Fibroblast of skin of scalp (primary cell): ENCODE results near the gene TP53BP1. TPM values are rescaled to one million over a fixed set of nuclear protein-coding genes. Genes with fewer than 3 reads are reported as not detected.

Experiments used
- DNase-seq: peaks from one replicate; pipeline ENCODE4 v3.0.0-alpha.2; 2013
- polyA plus RNA-seq, 2 experiments: library from polyadenylated mRNA; unstranded; fragments of 120-200 nt; gene quantifications; one replicate each; pipeline ENCODE4 v1.2.1, GENCODE V29; 2013; ENCODE audit not compliant: insufficient read length in 2 of 2

TP53BP1 gene, protein sequence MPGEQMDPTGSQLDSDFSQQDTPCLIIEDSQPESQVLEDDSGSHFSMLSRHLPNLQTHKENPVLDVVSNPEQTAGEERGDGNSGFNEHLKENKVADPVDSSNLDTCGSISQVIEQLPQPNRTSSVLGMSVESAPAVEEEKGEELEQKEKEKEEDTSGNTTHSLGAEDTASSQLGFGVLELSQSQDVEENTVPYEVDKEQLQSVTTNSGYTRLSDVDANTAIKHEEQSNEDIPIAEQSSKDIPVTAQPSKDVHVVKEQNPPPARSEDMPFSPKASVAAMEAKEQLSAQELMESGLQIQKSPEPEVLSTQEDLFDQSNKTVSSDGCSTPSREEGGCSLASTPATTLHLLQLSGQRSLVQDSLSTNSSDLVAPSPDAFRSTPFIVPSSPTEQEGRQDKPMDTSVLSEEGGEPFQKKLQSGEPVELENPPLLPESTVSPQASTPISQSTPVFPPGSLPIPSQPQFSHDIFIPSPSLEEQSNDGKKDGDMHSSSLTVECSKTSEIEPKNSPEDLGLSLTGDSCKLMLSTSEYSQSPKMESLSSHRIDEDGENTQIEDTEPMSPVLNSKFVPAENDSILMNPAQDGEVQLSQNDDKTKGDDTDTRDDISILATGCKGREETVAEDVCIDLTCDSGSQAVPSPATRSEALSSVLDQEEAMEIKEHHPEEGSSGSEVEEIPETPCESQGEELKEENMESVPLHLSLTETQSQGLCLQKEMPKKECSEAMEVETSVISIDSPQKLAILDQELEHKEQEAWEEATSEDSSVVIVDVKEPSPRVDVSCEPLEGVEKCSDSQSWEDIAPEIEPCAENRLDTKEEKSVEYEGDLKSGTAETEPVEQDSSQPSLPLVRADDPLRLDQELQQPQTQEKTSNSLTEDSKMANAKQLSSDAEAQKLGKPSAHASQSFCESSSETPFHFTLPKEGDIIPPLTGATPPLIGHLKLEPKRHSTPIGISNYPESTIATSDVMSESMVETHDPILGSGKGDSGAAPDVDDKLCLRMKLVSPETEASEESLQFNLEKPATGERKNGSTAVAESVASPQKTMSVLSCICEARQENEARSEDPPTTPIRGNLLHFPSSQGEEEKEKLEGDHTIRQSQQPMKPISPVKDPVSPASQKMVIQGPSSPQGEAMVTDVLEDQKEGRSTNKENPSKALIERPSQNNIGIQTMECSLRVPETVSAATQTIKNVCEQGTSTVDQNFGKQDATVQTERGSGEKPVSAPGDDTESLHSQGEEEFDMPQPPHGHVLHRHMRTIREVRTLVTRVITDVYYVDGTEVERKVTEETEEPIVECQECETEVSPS (N-terminal part only)
- polyA plus RNA-seq (2013, experiment 1 of 2; ENCODE audit: insufficient read length), result 40.6 TPM
- polyA plus RNA-seq (2013, experiment 2 of 2; ENCODE audit: insufficient read length), result 39.9 TPM

DNA sequence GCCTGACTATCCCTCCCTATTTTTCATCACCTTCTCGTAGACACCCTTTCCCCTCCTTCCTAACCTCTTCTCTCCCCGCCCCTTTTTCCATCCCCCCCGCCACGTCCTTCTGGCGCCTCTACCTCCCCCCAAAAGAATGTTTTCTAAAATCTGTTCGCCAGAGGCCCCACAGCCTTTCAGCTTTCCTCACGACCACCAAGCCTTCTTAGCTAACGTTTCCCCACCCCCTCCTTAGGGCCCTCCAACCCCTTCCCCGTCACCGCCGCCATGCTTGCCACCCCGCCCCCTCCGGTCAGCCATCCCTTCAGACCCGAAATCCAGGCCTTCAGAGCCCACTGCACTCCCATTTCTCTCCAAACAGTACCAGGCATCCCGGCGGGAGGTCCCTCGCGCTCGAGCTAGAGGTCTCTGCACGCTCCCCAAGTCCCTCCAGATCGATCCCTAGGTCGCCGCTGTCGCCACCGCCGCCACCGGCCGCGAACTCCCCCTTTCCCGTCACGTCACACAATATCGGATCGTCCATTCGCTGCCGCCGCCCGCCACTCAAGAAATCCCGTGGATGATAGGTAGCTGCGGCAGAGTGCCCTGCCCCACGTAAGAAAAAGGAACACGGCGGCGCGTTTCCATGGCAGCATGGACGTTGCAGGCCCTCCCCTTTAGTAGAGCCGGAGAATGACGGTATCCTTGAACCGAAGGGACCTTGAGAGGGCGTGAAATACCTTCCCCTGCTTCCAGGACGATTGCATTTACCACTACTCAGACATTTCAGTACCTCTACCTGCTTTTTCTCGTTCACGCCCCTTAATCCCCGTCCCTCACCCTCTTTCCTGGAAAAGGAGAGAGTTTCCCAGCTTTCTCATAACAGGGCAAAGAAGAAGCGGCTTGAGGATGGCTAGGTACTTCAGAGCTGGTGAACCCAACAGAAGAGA lies at the start of gene TP53BP1:
TP53BP1 (minus strand) TSS at position 484 of the 929 bp plus-strand sequence; CDS start at position 371, 113 bp downstream.
- DNase-seq, result peak; percentile 95

DNA sequence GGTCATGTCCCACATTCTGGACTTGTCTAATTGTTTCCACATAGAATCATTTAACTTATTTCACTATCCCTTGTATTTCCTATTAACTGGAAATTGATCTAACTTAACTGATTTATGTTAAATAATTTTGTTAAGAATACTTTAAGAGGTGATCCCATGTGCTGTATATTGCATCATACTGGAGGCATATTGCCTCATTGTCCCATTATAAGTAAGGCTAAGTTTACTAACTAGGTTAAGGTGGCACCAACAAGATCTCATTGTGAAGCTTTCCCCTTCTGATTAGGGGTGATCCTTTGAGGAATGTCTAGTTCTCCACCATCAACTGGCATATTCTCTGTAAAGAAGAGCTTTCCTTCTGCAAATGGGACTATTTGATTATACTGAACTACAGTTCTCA lies 48.8 kb upstream of the TP53BP1 start:
- no peak for DNase-seq

DNA sequence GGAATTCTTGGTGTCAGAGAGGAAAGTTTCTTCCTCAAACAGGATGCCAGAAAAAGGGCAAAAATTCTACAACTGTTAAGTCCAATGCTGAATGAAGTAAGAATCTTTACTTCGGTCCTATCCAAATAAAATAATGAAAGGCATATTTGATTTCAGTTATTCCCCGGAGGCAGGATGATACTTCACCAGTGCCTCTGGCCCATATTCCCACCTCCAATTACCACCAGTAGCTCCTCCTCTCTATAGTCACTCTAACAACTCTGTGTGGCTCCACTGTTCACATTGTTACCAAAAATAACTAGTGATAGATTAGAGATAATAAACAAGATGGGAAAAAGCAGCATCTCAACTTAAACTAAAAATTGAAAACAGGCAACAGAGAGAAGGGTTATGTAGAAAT lies 45.1 kb upstream of the TP53BP1 start:
- DNase-seq, result no peak

DNA sequence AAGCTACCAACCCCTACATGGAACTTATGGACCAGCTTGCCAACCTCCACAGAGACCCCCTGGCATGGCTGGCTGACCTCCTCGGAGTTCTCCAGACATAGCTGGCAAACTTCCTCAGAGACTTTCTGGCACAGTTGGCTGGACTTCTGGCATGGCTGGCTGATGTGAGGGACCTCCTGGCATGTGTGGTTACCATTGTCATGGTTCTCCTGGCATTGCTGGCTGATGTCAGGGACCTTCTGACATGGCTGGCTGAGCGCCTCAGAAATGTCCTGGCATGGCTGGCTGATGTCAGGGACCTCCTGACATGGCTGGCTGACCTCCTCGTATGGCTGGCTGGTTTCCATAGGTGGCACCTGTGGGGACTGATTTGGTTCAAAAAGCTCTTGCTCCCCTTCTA lies 41.9 kb upstream of the TP53BP1 start:
- DNase-seq, result no peak

DNA sequence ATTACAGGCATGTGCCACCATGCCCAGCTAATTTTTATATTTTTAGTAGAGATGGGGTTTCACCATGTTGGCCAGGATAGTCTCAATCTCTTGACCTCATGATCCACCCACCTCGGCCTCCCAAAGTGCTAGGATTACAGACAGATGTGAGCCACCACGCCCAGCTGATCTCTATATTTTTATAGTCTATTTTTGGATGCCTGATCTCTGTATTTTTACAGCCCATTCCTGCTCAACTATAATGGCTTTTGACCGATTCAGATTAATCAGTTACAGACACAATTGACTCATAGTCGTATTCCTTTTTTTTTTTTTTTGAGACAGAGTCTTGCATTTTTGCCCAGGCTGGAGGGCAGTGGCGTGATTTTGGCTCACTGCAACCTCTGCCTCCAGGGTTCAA lies 39.9 kb upstream of the TP53BP1 start:
- peak; percentile 53 for DNase-seq

DNA sequence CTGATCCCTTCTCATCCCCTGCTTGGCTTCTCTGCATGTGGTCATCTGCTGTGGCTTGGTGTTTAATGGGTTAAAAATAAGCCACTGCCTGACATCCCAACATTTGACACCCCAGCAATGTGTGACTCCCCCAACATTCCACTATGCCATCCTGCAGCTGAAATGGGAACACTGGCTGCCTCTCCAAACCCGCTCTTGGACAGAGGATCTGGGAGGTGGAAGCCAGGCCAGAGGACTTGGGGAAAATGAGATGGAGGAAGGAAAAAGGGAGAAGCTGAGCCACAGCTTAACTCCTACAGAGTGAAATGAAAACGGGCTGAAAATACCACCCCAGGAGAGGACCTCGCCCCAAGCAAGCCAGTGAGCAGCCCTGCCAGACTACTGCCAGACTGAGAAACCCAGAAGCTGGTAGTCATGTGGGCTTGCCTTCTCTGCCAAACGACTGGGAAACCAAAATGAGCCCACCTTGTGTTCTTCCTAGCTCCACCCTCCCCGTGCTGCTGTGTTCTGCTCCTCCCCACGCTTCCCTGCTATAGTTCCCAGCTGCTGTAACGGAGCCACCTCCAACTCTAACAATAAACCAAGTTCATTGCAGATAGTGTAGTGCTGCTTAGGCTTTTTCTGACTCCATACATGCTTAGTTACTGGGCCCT lies 38.2 kb upstream of the TP53BP1 start:
- DNase-seq, result no peak

DNA sequence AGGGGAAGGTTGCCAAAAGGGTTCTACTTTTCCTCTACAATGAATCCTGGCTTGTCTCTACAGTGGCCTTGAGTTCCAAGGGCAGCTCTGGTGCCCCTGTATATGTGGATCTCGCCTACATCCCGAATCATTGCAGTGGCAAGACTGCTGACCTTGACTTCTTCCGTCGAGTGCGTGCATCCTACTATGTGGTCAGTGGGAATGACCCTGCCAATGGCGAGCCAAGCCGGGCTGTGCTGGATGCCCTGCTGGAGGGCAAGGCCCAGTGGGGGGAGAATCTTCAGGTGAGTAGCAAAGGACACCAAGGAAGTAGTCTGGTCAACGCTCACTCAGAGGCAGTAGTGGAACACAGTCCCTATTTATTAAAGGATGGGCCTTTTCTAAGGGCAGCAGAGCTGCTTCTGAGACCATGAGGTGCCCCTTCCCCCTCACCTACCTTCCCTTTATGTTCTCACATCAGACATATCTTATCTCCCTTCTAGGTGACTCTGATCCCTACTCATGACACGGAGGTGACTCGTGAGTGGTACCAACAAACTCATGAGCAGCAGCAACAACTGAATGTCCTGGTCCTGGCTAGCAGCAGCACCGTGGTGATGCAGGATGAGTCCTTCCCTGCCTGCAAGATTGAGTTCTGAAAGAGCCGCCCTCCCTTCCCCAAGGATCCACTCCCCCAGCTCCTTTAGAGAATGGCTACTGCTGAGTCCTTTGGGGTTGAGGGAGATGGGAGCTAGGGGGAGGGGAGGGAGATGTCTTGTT lies 36.8 kb upstream of the TP53BP1 start:
- DNase-seq, result no peak

DNA sequence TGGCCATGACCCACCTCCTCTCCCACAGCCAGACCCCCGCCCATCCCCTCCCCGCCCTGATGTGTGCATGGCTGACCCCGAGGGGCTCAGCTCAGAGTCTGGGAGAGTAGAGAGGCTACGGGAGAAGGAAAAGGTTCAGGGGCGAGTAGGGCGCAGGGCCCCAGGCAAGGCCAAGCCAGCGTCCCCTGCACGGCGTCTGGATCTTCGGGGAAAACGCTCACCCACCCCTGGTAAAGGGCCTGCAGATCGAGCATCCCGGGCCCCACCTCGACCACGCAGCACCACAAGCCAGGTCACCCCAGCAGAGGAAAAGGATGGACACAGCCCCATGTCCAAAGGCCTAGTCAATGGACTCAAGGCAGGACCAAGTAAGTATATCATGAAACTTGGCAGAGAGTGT lies 36.2 kb upstream of the TP53BP1 start:
- no peak for DNase-seq

DNA sequence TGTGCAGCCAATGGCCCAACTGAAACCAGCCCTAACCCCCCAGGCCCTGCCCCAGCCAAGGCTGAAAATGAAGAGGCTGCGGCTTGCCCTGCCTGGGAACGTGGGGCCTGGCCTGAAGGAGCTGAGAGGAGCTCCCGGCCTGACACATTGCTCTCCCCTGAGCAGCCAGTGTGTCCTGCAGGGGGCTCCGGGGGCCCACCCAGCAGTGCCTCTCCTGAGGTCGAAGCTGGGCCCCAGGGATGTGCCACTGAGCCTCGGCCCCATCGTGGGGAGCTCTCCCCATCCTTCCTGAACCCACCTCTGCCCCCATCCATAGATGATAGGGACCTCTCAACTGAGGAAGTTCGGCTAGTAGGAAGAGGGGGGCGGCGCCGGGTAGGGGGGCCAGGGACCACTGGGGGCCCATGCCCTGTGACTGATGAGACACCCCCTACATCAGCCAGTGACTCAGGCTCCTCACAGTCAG lies 35.6 kb upstream of the TP53BP1 start:
- no peak for DNase-seq

DNA sequence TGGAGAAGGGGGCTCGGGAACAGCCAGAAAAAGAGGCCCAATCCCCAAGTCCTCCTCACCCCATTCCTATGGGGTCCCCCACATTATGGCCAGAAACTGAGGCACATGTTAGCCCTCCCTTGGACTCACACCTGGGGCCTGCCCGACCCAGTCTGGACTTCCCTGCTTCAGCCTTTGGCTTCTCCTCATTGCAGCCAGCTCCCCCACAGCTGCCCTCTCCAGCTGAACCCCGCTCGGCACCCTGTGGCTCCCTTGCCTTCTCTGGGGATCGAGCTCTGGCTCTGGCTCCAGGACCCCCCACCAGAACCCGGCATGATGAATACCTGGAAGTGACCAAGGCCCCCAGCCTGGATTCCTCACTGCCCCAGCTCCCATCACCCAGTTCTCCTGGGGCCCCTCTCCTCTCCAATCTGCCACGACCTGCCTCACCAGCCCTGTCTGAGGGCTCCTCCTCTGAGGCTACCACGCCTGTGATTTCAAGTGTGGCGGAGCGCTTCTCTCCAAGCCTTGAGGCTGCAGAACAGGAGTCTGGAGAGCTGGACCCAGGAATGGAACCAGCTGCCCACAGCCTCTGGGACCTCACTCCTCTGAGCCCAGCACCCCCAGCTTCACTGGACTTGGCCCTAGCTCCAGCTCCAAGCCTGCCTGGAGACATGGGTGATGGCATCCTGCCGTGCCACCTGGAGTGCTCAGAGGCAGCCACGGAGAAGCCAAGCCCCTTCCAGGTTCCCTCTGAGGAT lies 35.0 kb upstream of the TP53BP1 start:
- no peak for DNase-seq

DNA sequence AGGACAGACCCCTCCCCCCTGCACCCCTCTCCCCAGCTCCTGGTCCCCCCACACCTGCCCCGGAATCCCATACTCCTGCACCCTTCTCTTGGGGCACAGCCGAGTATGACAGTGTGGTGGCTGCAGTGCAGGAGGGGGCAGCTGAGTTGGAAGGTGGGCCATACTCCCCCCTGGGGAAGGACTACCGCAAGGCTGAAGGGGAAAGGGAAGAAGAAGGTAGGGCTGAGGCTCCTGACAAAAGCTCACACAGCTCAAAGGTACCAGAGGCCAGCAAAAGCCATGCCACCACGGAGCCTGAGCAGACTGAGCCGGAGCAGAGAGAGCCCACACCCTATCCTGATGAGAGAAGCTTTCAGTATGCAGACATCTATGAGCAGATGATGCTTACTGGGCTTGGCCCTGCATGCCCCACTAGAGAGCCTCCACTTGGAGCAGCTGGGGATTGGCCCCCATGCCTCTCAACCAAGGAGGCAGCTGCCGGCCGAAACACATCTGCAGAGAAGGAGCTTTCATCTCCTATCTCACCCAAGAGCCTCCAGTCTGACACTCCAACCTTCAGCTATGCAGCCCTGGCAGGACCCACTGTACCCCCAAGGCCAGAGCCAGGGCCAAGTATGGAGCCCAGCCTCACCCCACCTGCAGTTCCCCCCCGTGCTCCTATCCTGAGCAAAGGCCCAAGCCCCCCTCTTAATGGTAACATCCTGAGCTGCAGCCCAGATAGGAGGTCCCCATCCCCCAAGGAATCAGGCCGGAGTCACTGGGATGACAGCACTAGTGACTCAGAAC lies 34.3 kb upstream of the TP53BP1 start:
- DNase-seq, result no peak

DNA sequence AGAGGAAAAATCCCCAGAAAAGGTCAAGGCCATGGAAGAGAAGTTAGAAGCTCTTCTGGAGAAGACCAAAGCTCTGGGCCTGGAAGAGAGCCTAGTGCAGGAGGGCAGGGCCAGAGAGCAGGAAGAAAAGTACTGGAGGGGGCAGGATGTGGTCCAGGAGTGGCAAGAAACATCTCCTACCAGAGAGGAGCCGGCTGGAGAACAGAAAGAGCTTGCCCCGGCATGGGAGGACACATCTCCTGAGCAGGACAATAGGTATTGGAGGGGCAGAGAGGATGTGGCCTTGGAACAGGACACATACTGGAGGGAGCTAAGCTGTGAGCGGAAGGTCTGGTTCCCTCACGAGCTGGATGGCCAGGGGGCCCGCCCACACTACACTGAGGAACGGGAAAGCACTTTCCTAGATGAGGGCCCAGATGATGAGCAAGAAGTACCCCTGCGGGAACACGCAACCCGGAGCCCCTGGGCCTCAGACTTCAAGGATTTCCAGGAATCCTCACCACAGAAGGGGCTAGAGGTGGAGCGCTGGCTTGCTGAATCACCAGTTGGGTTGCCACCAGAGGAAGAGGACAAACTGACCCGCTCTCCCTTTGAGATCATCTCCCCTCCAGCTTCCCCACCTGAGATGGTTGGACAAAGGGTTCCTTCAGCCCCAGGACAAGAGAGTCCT lies 33.4 kb upstream of the TP53BP1 start:
- DNase-seq, result no peak

DNA sequence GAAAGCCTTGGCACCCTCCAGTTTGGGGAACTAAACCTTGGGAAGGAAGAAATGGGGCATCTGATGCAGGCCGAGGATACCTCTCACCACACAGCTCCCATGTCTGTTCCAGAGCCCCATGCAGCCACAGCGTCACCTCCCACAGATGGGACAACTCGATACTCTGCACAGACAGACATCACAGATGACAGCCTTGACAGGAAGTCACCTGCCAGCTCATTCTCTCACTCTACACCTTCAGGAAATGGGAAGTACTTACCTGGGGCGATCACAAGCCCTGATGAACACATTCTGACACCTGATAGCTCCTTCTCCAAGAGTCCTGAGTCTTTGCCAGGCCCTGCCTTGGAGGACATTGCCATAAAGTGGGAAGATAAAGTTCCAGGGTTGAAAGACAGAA lies 32.2 kb upstream of the TP53BP1 start:
- no peak for DNase-seq

DNA sequence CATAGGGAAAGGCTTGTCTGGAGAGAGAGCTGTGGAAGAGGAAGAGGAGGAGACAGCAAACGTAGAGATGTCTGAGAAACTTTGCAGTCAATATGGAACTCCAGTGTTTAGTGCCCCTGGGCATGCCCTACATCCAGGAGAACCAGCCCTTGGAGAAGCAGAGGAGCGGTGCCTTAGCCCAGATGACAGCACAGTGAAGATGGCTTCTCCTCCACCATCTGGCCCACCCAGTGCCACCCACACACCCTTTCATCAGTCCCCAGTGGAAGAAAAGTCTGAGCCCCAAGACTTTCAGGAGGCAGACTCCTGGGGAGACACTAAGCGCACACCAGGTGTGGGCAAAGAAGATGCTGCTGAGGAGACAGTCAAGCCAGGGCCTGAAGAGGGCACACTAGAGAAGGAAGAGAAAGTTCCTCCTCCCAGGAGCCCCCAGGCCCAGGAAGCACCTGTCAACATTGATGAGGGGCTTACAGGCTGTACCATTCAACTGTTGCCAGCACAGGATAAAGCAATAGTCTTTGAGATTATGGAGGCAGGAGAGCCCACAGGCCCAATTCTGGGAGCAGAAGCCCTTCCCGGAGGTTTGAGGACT lies 31.4 kb upstream of the TP53BP1 start:
- DNase-seq, result no peak

DNA sequence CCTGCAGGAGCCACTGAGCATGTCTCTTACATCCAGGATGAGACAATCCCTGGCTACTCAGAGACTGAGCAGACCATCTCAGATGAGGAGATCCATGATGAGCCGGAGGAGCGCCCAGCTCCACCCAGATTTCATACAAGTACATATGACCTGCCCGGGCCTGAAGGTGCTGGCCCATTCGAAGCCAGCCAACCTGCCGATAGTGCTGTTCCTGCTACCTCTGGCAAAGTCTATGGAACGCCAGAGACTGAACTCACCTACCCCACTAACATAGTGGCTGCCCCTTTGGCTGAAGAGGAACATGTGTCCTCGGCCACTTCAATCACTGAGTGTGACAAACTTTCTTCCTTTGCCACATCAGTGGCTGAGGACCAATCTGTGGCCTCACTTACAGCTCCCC lies 30.7 kb upstream of the TP53BP1 start:
- no peak for DNase-seq

DNA sequence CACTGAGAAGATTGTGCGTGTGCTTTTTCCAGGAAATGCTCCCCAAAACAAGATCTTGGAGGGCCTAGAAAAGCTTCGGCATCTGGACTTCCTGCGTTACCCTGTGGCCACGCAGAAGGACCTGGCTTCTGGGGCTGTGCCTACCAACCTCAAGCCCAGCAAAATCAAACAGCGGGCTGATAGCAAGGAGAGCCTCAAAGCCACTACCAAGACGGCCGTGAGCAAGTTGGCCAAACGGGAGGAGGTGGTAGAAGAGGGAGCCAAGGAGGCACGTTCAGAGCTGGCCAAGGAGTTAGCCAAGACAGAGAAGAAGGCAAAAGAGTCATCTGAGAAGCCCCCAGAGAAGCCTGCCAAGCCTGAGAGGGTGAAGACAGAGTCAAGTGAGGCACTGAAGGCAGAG lies 29.3 kb upstream of the TP53BP1 start:
- no peak for DNase-seq

DNA sequence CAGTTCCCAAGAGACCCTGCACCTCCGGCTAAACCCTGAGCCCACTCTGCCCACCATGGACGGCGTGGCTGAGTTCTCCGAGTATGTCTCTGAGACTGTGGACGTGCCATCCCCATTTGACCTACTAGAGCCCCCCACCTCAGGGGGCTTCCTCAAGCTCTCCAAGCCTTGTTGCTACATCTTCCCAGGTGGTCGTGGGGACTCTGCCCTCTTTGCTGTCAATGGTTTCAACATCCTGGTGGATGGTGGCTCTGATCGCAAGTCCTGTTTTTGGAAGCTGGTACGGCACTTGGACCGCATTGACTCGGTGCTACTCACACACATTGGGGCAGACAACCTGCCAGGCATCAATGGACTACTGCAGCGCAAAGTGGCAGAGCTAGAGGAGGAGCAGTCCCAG lies 28.5 kb upstream of the TP53BP1 start:
- no peak for DNase-seq
